SU-DHL-6 (cell line): ENCODE results near the gene HLA-A.
"Not testable (repeated sequence)": the region's sequence is repeated elsewhere in the genome, so short reads cannot be mapped to it uniquely, and the experiment has no call there.

ENCODE experiments used
- CTCF ChIP-seq: fragments of 200-600 bp; sonication (generic); IDR thresholded peaks from one replicate; pipeline ENCODE4 v1.5.1; 2017; ENCODE audit warnings: antibody characterized with exemption, mild to moderate bottlenecking, low read length, moderate library complexity; ENCODE audit not compliant: insufficient read depth, poor library complexity, severe bottlenecking
- EZH2phosphoT487 ChIP-seq: fragments of 200-600 bp; sonication (generic), shearing (Covaris generic); conservative IDR thresholded peaks from 2 replicates; pipeline ENCODE4 v1.6.1; 2018; ENCODE audit warnings: mild to moderate bottlenecking, antibody characterized with exemption, low read length, moderate library complexity, mixed read lengths

GRCh38 chr6:29930047-29930446 is 12.3 kb upstream of the HLA-A start:
- TF ChIP-seq CTCF, EZH2phosphoT487: not testable (repeated sequence)
